Mesodermal cell (in vitro differentiated cells): ENCODE measurements around the gene DRGX. TPM values are rescaled to one million over a fixed set of nuclear protein-coding genes. Genes with fewer than 3 reads are reported as not detected.

Source experiments
- H3K27ac ChIP-seq: 2 replicates; pipeline ENCODE4 v1.7.0; 2013; ENCODE audit warnings: mild to moderate bottlenecking, low read depth, low read length, moderate library complexity; ENCODE audit not compliant: severe bottlenecking
- H3K36me3 ChIP-seq: 2 replicates; pipeline ENCODE4 v1.7.1; 2013; ENCODE audit warnings: mild to moderate bottlenecking, low read length, moderate library complexity; ENCODE audit not compliant: control insufficient read depth, insufficient read depth
- H3K4me1 ChIP-seq: one replicate; pipeline ENCODE4 v1.7.1; 2013; ENCODE audit warnings: mild to moderate bottlenecking, low read length; ENCODE audit not compliant: insufficient read depth, control insufficient read depth, poor library complexity, severe bottlenecking
- H3K4me3 ChIP-seq: 2 replicates; pipeline ENCODE4 v1.7.0; 2013; ENCODE audit warnings: low read length, control low read depth, mild to moderate bottlenecking; ENCODE audit not compliant: insufficient read depth, poor library complexity, severe bottlenecking; ENCODE audit errors: extremely low read depth
- H3K9me3 ChIP-seq: 2 replicates; pipeline ENCODE4 v1.7.1; 2013; ENCODE audit warnings: mild to moderate bottlenecking, low read length, moderate library complexity; ENCODE audit not compliant: control insufficient read depth
- WGBS, 2 experiments: methylation state at CpG; one replicate each; pipeline ENCODE4 v1.1.5; 2013; ENCODE audit warnings: missing lambda C conversion rate in 2 of 2; ENCODE audit not compliant: insufficient coverage in 2 of 2; 5-methylcytosine and 5-hydroxymethylcytosine counted together
- polyA plus RNA-seq, 2 experiments: library from polyadenylated mRNA; stranded (reverse); fragments of 50-300 nt; gene quantifications; one replicate each; pipeline ENCODE4 v1.2.3, GENCODE V29; 2013

DRGX gene
- polyA plus RNA-seq (2013, experiment 1 of 2) = not detected
- polyA plus RNA-seq (2013, experiment 2 of 2) = not detected

DNA sequence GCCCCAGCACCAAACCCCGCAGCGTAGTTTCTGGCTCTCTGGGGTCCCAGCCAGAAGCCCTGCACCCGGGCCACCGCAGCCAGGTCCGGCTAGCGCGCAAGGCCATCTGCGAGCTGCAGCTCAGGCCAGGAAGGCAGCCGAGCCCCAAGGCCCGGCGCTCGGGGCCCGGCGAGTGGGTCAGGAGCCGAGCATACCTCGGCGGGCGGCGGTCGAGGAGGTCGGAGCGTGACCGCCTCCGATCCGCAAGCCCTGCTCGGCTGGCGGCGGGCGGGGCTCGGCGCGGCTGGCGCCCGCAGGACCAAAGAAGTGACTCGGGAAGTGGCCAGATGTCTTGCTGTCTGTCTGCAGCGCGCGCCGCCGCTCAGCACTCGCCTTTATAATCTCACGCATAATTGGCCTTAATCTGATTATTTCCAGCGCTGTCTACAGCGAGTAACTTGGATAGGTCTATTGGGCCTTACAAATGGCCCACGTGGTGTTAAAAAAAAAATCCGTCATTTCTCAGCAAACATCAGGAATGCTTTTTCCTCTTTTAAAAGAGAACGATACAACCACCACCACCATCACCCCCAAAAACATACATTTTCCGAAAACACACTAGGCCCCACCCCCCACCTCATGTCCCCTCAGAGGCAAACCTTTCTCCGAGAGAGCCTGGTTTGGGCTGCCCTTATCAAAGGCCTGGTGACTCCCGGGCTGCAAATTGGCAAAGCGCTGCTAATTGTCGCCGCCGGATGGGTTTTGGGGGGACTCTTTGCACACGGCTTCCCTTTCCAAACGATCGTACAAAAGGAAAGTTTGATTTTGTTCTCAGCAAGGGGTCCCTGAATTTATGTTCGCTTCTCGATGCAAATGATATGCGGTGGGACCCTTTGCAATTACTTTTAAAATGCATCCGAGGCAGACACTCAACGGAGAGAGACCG, at the start of gene DRGX:
Gene DRGX, minus strand, starts transcription at position 349 of the 925 bp plus-strand sequence. CDS start 649 bp downstream, outside the sequence.
- Histone ChIP-seq H3K4me3 (no peak within 1 kb of the TSS), H3K9me3 (no peaks in the 10 kb centered on the region), H3K4me1 (peaks cover 18% of the 10 kb centered on the region), H3K27ac (no peak within 1 kb of the TSS), H3K36me3 (no peaks in the 10 kb centered on the region)
- WGBS, 2 experiments = 0 to 1% methylated on average over 55 to 59 of the region's 63 CpGs

DNA sequence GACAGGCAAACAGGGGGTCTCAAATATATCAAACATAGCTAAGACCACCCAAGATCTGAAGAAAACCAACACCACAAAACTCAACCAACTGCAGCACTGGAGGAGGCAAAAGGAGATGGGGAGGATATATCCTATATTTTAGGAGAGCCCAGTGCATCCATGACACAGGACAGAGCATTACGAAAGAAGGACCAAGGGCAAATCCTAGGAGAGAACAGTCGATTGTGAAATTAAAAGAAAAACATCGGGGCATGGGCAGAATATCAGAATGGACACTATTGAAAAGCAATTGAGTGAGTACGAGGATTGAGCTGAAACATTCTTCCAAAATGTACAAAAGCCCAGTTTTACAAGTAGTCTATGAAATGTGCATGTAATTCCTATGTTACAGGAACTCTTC, 48.5 kb upstream of the DRGX start:
- 76 to 98% methylated on average over 3 to 4 of the region's 4 CpGs for WGBS, 2 experiments
- H3K36me3 ChIP-seq = no peaks in the 10 kb centered on the region

DNA sequence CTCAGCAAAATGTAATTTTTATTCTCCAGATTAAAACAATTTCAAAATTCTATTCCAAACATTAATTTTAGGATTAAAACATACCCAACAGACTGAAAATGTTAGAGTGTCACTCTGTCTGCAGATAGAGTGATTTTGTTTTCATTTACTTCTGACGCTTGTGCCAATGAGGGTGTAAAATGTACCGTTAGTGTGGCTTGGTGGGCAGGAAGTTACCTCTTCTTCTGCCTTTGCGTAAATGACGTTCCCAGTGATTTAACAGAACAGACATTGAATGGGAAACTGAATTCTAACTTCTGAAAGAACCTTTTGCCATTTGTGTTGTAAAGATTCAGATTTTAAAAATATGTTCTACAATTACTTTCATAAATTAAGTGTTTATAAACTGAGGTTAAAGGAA, 47.0 kb upstream of the DRGX start:
- Histone ChIP-seq H3K36me3 (no peaks in the 10 kb centered on the region), H3K4me1 (no peaks in the 10 kb centered on the region), H3K9me3 (peaks cover 2% of the 10 kb centered on the region), H3K4me3 (no peak overlapping the region), H3K27ac (no peak overlapping the region)
- WGBS, 2 experiments = 86 to 93% methylated on average over 2 to 3 of the region's 4 CpGs

More for the DNA sequence above, 48.5 kb upstream of the DRGX start:
- Histone ChIP-seq H3K4me3 (no peak overlapping the region), H3K9me3 (peaks cover 3% of the 10 kb centered on the region), H3K4me1 (no peaks in the 10 kb centered on the region), H3K27ac (no peak overlapping the region)

DNA sequence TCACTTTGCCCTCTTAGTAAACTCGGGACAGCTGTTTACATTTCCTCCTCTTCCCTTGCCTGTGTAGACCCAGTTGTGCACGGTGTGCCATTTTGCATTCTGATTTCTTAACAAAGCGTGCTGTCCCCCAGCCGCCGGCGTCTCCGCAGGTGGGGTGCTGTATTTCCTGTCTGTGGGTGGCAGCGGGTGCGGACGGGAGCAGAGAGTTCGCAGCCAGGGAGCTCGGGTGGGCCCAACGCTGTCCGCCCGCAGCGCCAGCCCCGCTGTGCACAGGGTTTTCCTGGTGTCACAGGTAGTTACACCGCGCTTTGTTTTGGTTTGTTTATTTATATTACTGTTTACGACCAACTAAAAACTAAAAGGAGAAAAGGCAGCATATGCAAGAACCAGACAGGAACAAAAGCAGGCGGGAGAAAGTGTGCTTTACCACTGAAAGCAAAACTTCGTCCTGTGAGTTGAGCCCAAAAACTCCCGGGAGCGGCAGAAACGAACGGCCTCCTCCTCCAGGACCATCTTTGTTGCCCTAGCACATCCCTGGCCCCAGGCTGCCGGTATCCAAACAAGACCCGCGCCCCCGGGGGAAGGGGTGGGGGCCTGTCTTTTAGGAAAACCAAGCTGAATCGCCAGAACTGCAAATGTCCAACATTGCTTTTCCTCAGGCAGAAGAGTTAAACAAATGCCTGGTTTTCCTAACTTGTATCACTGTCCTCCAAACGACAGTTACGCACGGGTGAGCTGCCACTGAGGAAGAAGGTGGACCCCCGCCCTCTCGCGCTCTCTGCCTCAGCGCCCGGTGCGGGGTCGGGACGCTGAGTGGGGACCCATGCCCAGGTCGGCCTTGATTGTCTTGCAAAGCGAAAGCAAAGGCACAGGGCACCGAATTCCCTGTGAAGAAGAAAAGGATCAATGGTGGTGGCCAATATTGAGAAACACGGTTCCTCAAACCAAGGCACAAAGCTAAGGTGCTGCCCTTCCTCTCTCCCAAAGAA, 45.9 kb upstream of the DRGX start:
- WGBS, 2 experiments = 91 to 93% methylated on average over 32 to 36 of the region's 46 CpGs
- H3K27ac ChIP-seq = no peak overlapping the region
- no peaks in the 10 kb centered on the region for H3K36me3 ChIP-seq

DNA sequence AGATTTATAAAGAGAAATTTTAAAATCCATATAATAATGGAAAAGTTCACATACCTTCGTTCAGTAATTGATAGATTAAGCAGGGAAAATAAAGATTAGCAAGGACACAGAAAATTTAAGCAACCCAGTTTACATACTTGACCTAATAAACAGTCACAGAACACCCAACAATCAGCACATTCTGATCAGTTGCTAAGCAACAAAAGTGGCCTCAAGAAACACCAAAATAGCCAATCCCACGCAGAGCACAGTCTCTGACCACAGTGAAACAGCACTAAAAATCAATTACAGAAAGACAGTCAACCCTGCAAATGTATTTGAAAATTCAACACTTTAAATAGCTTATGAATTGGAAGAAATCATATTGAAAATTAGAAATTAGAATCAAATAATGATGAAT, 39.3 kb upstream of the DRGX start:
- no peak overlapping the region for H3K27ac ChIP-seq
- H3K9me3 ChIP-seq = no peaks in the 10 kb centered on the region
- H3K36me3 ChIP-seq = no peaks in the 10 kb centered on the region
- no CpG with 5 or more reads among the region's 2 CpGs for WGBS, 2 experiments
- no peak overlapping the region for H3K4me3 ChIP-seq
- no peaks in the 10 kb centered on the region for H3K4me1 ChIP-seq

More for the DNA sequence above, 45.9 kb upstream of the DRGX start:
- no peaks in the 10 kb centered on the region for H3K4me1 ChIP-seq
- H3K9me3 ChIP-seq = no peaks in the 10 kb centered on the region
- H3K4me3 ChIP-seq = no peak overlapping the region

DNA sequence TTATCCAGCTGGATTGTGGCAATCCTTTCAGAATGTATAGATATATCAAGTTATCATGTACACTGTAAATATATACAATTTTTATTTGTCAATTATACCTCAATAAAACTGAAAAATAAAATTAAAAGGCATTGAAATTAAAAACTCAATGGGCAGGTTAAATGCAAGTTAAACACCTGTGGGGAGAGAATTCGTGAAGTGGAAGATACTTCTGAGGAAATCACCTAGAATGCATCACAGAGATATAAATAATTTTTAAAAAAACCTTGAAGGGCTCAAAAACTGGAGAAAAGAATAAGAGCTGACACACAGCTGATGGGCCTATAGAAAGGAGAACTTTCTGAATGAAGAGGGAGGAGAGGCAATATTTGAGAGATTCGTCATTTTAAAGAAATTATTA, 37.2 kb upstream of the DRGX start:
- no CpG with 5 or more reads among the region's 2 CpGs for WGBS, 2 experiments
- H3K27ac ChIP-seq = no peak overlapping the region
- H3K9me3 ChIP-seq = no peaks in the 10 kb centered on the region
- no peaks in the 10 kb centered on the region for H3K36me3 ChIP-seq
- no peaks in the 10 kb centered on the region for H3K4me1 ChIP-seq
- no peak overlapping the region for H3K4me3 ChIP-seq

GRCh38 chr10:49431426-49431825, 35.5 kb upstream of the DRGX start:
- H3K27ac ChIP-seq = no peak overlapping the region
- H3K36me3 ChIP-seq = no peaks in the 10 kb centered on the region
- no peak overlapping the region for H3K4me3 ChIP-seq
- WGBS, 2 experiments = 77 to 78% methylated on average over 2 of the region's 2 CpGs
- H3K9me3 ChIP-seq = no peaks in the 10 kb centered on the region
- H3K4me1 ChIP-seq = no peaks in the 10 kb centered on the region

DNA sequence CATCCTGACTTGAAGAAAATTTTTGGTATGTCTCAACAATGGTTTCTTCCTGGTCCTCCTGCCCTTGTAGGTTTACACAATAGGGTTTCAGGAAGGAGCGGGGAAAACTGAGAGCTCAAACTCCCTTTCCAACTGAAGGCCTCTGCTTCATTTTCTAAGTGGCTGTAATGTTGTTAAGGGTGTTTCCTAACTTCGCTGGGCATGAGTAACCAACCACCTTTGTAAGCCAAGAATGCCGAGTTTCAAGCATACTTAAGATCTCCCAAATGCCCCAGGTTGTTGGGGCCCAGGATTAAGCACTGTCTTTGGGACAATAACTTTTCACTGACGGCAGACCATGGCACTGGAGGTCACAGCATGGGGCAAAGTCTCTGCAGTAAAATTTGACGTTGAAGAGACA, 33.6 kb upstream of the DRGX start:
- H3K4me1 ChIP-seq = no peaks in the 10 kb centered on the region
- H3K36me3 ChIP-seq = no peaks in the 10 kb centered on the region
- no peak overlapping the region for H3K4me3 ChIP-seq
- H3K9me3 ChIP-seq = peaks cover 11% of the 10 kb centered on the region
- H3K27ac ChIP-seq = no peak overlapping the region
- 66 to 82% methylated on average over 3 of the region's 5 CpGs for WGBS, 2 experiments

GRCh38 chr10:49426490-49427360, 30.8 kb upstream of the DRGX start:
- no peak overlapping the region for H3K27ac ChIP-seq
- H3K9me3 ChIP-seq = peaks cover 11% of the 10 kb centered on the region
- H3K36me3 ChIP-seq = no peaks in the 10 kb centered on the region
- H3K4me3 ChIP-seq = no peak overlapping the region
- no peaks in the 10 kb centered on the region for H3K4me1 ChIP-seq
- WGBS, 2 experiments = 86 to 89% methylated on average over 6 to 9 of the region's 9 CpGs

GRCh38 chr10:49419005-49419404, 23.1 kb upstream of the DRGX start:
- no peak overlapping the region for H3K27ac ChIP-seq
- 83 to 92% methylated on average over 5 to 6 of the region's 7 CpGs for WGBS, 2 experiments

More at GRCh38 chr10:49419005-49419404, 23.1 kb upstream of the DRGX start:
- Histone ChIP-seq H3K36me3 (no peaks in the 10 kb centered on the region), H3K9me3 (no peaks in the 10 kb centered on the region), H3K4me1 (no peaks in the 10 kb centered on the region), H3K4me3 (no peak overlapping the region)
